HCT116 (cell line): ENCODE measurements around the gene CDK10. TPM values are rescaled to one million over a fixed set of nuclear protein-coding genes. Genes with fewer than 3 reads are reported as not detected.

Experiments used
- ATAC-seq: fragments of 200-7000 bp; cut with Tn5 transposase; 2 replicates; pipeline ENCODE4 v1.9.1; 2020; ENCODE audit warnings: mild to moderate bottlenecking, moderate library complexity
- BruUV-seq: library from RNA; stranded (reverse); fragments of 400-500 nt; replicated peaks from 2 replicates; lab custom pipeline; 2021; lab: Mats Ljungman, UMichigan
- CTCF ChIA-PET: fragments of 300-600 bp; sonication (Branson Sonifier 250); formaldehyde crosslinking; loops from one replicate; lab custom pipeline; 2021; ENCODE audit warnings: antibody characterized with exemption; lab: Charles Lee
- POLR2A ChIA-PET: fragments of 300-600, 350-600 bp; sonication (Branson Sonifier 250); formaldehyde crosslinking; loops from one replicate; lab custom pipeline; 2021; ENCODE audit warnings: antibody characterized with exemption; lab: Charles Lee
- RAD21 ChIA-PET, 2 experiments: fragments of 300-600 bp; sonication (Branson Sonifier 250); formaldehyde crosslinking; loops; one replicate each; lab custom pipeline; 2023; ENCODE audit warnings: low total read pairs in 2 of 2; ENCODE audit not compliant: uncharacterized antibody in 2 of 2, unreplicated experiment in 2 of 2, low non-redundant PET in 1 of 2; lab: Charles Lee
- DNase-seq: peaks from one replicate; pipeline ENCODE4 v3.0.0-alpha.2; 2010; ENCODE audit warnings: low read depth, low spot score
- H2AFZ ChIP-seq: fragments of 200-600 bp; shearing (Covaris generic), sonication (generic); 2 replicates; pipeline ENCODE4 v1.6.1; 2017; ENCODE audit warnings: low read depth, mixed run types, mixed read lengths, antibody characterized with exemption, low read length; ENCODE audit not compliant: poor library complexity, severe bottlenecking
- H3K27ac ChIP-seq: 2 replicates; pipeline ENCODE4 v1.5.1; 2012; ENCODE audit warnings: low read depth, low read length
- H3K27me3 ChIP-seq: fragments of 200-600 bp; sonication (generic); 2 replicates; pipeline ENCODE4 v1.6.1; 2016; ENCODE audit warnings: mixed run types, low read length, mixed read lengths; ENCODE audit not compliant: insufficient read depth
- H3K36me3 ChIP-seq, 2 experiments: fragments of 200-500 bp in 1 of 2; fragments of 200-600 bp in 1 of 2; sonication (Bioruptor generic) in 1 of 2; sonication (generic) in 1 of 2; 2 replicates each; pipeline versions ENCODE4 v1.5.1 to v1.6.1; 2014 to 2016; ENCODE audit warnings: low read length in 2 of 2, inconsistent platforms in 1 of 2, mixed read lengths in 1 of 2, mixed run types in 1 of 2; ENCODE audit not compliant: insufficient read depth in 2 of 2, control insufficient read depth in 1 of 2
- H3K4me1 ChIP-seq, 2 experiments: fragments of 200-600 bp in 1 of 2; sonication (generic) in 1 of 2; 2 replicates each; pipeline versions ENCODE4 v1.5.1 to v1.6.1; 2012 to 2017; ENCODE audit warnings: low read length in 2 of 2, inconsistent platforms in 1 of 2, mild to moderate bottlenecking in 1 of 2, mixed read lengths in 1 of 2, mixed run types in 1 of 2, moderate library complexity in 1 of 2; ENCODE audit not compliant: insufficient read depth in 2 of 2, control insufficient read depth in 1 of 2
- H3K4me2 ChIP-seq: fragments of 200-600 bp; sonication (generic); 2 replicates; pipeline ENCODE4 v1.6.1; 2017; ENCODE audit warnings: mixed run types, low read length, mixed read lengths
- H3K4me3 ChIP-seq, 2 experiments: fragments of 200-600 bp in 1 of 2; sonication (generic) in 1 of 2; replicated peaks in 1 of 2; 2 replicates each; pipeline ENCODE4 v1.5.1; 2011 to 2016; ENCODE audit warnings: low read length in 2 of 2, control low read depth in 1 of 2, low read depth in 1 of 2, mild to moderate bottlenecking in 1 of 2, mixed read lengths in 1 of 2, mixed run types in 1 of 2
- H3K79me2 ChIP-seq: fragments of 200-600 bp; sonication (generic); 2 replicates; pipeline ENCODE4 v1.6.1; 2017; ENCODE audit warnings: mild to moderate bottlenecking, mixed run types, low read length, moderate library complexity, mixed read lengths; ENCODE audit not compliant: insufficient read depth
- H3K9ac ChIP-seq: fragments of 200-600 bp; sonication (generic); 2 replicates; pipeline ENCODE4 v1.6.1; 2016; ENCODE audit warnings: low read length, mixed read lengths
- H3K9me2 ChIP-seq: fragments of 200-600 bp; sonication (generic), shearing (Covaris generic); 2 replicates; pipeline ENCODE4 v1.6.1; 2017; ENCODE audit warnings: mixed run types, mild to moderate bottlenecking, moderate library complexity; ENCODE audit not compliant: insufficient read depth
- H3K9me3 ChIP-seq, 2 experiments: fragments of 200-500 bp in 1 of 2; fragments of 200-600 bp in 1 of 2; sonication (Bioruptor generic) in 1 of 2; sonication (generic) in 1 of 2; 2 replicates each; pipeline ENCODE4 v1.6.1; 2014 to 2017; ENCODE audit warnings: low read length in 2 of 2, mixed read lengths in 2 of 2, inconsistent platforms in 1 of 2, low read depth in 1 of 2, mild to moderate bottlenecking in 1 of 2, mixed run types in 1 of 2, moderate library complexity in 1 of 2; ENCODE audit not compliant: control insufficient read depth in 1 of 2, insufficient read depth in 1 of 2
- H4K20me1 ChIP-seq: fragments of 200-600 bp; sonication (generic), shearing (Covaris generic); 2 replicates; pipeline ENCODE4 v1.6.1; 2017; ENCODE audit warnings: mixed run types, mild to moderate bottlenecking, moderate library complexity; ENCODE audit not compliant: insufficient read depth
- CBX3 ChIP-seq: IDR thresholded peaks from 2 replicates; pipeline ENCODE4 v1.6.1; 2012; ENCODE audit warnings: low read depth
- CTCF ChIP-seq, 3 experiments: fragments of 200-600 bp in 1 of 3; sonication (generic) in 1 of 3; IDR thresholded peaks in 2 of 3; conservative IDR thresholded peaks in 1 of 3; 2 replicates each; pipeline ENCODE4 v1.5.1; 2012 to 2017; ENCODE audit warnings: low read depth in 2 of 3, low read length in 2 of 3, antibody characterized with exemption in 1 of 3, borderline replicate concordance in 1 of 3, control low read depth in 1 of 3, mild to moderate bottlenecking in 1 of 3, mixed read lengths in 1 of 3, mixed run types in 1 of 3, moderate library complexity in 1 of 3; ENCODE audit not compliant: insufficient read depth in 1 of 3
- FOSL1 ChIP-seq: IDR thresholded peaks from 2 replicates; pipeline ENCODE4 v1.6.1; 2012; ENCODE audit warnings: low read depth
- POLR2A ChIP-seq: IDR thresholded peaks from 2 replicates; pipeline ENCODE4 v1.7.0; 2011; ENCODE audit warnings: borderline replicate concordance; ENCODE audit not compliant: insufficient read depth, insufficient read length; ENCODE audit errors: extremely low read depth
- POLR2AphosphoS5 ChIP-seq: IDR thresholded peaks from 2 replicates; pipeline ENCODE4 v1.6.1; 2011; ENCODE audit warnings: mild to moderate bottlenecking, low read depth, low read length, moderate library complexity
- RAD21 ChIP-seq: IDR thresholded peaks from 2 replicates; pipeline ENCODE4 v1.6.1; 2012; ENCODE audit warnings: low read depth, mild to moderate bottlenecking
- SIN3A ChIP-seq: IDR thresholded peaks from 2 replicates; pipeline ENCODE4 v1.6.1; 2012; ENCODE audit warnings: low read depth
- SRF ChIP-seq: IDR thresholded peaks from 2 replicates; pipeline ENCODE4 v1.6.1; 2012; ENCODE audit warnings: low read depth
- ZFX ChIP-seq: fragments of 450-650 bp; IDR thresholded peaks from 2 replicates; pipeline ENCODE4 v1.6.1; 2017
- intact Hi-C: fragments of 100-400 bp; cut with micrococcal nuclease; formaldehyde crosslinking; loops from 2 replicates; pipeline ENCODE4 v1.10.0; 2022
- total RNA-seq: library from RNA; stranded (reverse); gene quantifications from one replicate; pipeline ENCODE4 v1.2.1, GENCODE V29; 2021; ENCODE audit not compliant: unreplicated experiment
- TF ChIP-seq, protein P1 (sequence below): IDR thresholded peaks from 2 replicates; pipeline ENCODE4 v1.6.1; 2012
- TF ChIP-seq, protein P2 (sequence below): IDR thresholded peaks from 2 replicates; pipeline ENCODE4 v1.6.1; 2012; ENCODE audit warnings: low read depth

CDK10 gene
- total RNA-seq, 1 experiment from 2014 or later: 165 TPM

- Histone ChIP-seq H3K27me3 (peaks cover 16% of the 10 kb centered on the region), H2AFZ (no peak overlapping the region), H3K79me2 (no peaks in the 10 kb centered on the region), H3K27ac (no peak overlapping the region), H3K9me2 (no peaks in the 10 kb centered on the region), H3K9me3 (no peaks in the 10 kb centered on the region), H3K4me1 (peaks cover 6 to 23% of the 10 kb centered on the region in 2 experiments; a peak in 3 of 4 replicates), H3K4me3 (no peak overlapping the region)
- ATAC-seq (no peak), DNase-seq (no peak)
- intact Hi-C loops: no loop called here
- no TSS peak for BruUV-seq
- ChIA-PET CTCF (no interaction called here), RAD21 (no interaction called here)
- TF ChIP-seq SIN3A: no peak
- no peak for TF ChIP-seq SRF
- TF ChIP-seq, protein P1, sequence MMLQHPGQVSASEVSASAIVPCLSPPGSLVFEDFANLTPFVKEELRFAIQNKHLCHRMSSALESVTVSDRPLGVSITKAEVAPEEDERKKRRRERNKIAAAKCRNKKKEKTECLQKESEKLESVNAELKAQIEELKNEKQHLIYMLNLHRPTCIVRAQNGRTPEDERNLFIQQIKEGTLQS: no peak
- no peak for TF ChIP-seq CBX3
- no peak for TF ChIP-seq CTCF (IDR thresholded peaks at IDR 0.05 in 2 of 3, conservative IDR thresholded peaks at IDR 0.05 in 1 of 3; ENCODE audit: borderline replicate concordance in 1 of 3, insufficient read depth in 1 of 3, low read depth in 2 of 3, low read length in 2 of 3)
- no peak for TF ChIP-seq ZFX
- TF ChIP-seq FOSL1: no peak
- TF ChIP-seq RAD21: no peak
- TF ChIP-seq POLR2AphosphoS5: no peak
- TF ChIP-seq, protein P2, sequence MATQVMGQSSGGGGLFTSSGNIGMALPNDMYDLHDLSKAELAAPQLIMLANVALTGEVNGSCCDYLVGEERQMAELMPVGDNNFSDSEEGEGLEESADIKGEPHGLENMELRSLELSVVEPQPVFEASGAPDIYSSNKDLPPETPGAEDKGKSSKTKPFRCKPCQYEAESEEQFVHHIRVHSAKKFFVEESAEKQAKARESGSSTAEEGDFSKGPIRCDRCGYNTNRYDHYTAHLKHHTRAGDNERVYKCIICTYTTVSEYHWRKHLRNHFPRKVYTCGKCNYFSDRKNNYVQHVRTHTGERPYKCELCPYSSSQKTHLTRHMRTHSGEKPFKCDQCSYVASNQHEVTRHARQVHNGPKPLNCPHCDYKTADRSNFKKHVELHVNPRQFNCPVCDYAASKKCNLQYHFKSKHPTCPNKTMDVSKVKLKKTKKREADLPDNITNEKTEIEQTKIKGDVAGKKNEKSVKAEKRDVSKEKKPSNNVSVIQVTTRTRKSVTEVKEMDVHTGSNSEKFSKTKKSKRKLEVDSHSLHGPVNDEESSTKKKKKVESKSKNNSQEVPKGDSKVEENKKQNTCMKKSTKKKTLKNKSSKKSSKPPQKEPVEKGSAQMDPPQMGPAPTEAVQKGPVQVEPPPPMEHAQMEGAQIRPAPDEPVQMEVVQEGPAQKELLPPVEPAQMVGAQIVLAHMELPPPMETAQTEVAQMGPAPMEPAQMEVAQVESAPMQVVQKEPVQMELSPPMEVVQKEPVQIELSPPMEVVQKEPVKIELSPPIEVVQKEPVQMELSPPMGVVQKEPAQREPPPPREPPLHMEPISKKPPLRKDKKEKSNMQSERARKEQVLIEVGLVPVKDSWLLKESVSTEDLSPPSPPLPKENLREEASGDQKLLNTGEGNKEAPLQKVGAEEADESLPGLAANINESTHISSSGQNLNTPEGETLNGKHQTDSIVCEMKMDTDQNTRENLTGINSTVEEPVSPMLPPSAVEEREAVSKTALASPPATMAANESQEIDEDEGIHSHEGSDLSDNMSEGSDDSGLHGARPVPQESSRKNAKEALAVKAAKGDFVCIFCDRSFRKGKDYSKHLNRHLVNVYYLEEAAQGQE: no peak
- TF ChIP-seq POLR2A: no peak
- TF ChIP-seq, all 23 proteins: peak for 0
- POLR2A ChIA-PET: no interaction called here
- Histone ChIP-seq H3K36me3 (no peaks in the 10 kb centered on the region), H4K20me1 (no peaks in the 10 kb centered on the region), H3K4me2 (no peak overlapping the region), H3K9ac (no peak overlapping the region)
Observed at GRCh38 chr16:89638455-89638854, 48.0 kb upstream of the CDK10 start.
